ENCODE data around the gene CDC34. TPM values are rescaled to one million over a fixed set of nuclear protein-coding genes. Genes with fewer than 3 reads are reported as not detected.

The CDC34 gene
- total RNA-seq, 1 experiment from 2014 or later: 129 TPM

DNA sequence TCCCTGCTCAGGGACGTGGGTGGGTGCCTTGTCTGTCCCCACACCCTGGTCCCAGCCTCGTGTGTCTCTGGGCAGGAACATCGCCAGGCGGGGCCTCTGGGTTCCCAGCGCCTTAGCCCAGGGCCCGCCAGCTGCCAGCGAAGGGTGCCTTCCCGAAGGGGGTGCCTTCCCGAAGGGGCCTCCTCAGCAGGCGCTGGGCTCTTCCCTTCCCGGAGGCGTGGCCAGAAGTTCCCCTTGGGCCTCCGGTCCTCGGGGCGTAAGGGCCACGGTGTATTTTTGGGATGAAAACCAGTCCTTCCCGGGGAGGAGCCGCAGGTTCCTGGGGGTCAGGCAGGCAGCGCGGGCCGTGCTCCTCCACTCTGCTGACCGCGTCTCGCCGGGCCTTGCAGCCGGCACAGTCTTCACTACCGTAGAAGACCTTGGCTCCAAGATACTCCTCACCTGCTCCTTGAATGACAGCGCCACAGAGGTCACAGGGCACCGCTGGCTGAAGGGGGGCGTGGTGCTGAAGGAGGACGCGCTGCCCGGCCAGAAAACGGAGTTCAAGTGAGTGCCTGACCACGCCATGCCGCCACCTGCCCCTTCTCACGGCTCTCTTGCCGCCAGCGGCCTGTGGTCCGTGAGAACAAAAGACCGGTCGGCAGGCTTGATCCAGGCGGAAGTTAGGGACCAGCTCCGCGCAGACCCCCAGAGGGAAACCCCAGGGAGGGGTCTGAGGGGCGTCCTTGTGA lies 47.7 kb downstream of the CDC34 start:
- ChIA-PET CTCF (no interaction called here), POLR2A (interaction anchor here (0.6 kb wide), 1 partner anchor 390 kb away, joined by 4 read pairs; no protein-coding TSS in a partner anchor)
- Mint-ChIP-seq H3K27ac (no peak overlapping the region), H3K36me3 (0 out of 2 replicates have a peak, but pooled peaks cover 2% of the 10 kb centered on the region), H3K27me3 (ENCODE audit: low read depth) (no peaks in the 10 kb centered on the region), H3K4me1 (peaks cover 17% of the 10 kb centered on the region), H3K4me3 (no peak overlapping the region), H3K9me3 (no peaks in the 10 kb centered on the region)
- no peak for DNase-seq (ENCODE audit: low spot score)
- ATAC-seq: no peak
- TF ChIP-seq, protein P1, sequence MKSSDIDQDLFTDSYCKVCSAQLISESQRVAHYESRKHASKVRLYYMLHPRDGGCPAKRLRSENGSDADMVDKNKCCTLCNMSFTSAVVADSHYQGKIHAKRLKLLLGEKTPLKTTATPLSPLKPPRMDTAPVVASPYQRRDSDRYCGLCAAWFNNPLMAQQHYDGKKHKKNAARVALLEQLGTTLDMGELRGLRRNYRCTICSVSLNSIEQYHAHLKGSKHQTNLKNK (CRISPR knock-in tag; IDR thresholded peaks at IDR 0.05): no peak
- TF ChIP-seq JAZF1 (CRISPR knock-in tag; IDR thresholded peaks at IDR 0.05) (no peak), ZNF671 (CRISPR knock-in tag; IDR thresholded peaks at IDR 0.05) (no peak), TEAD4 (CRISPR knock-in tag; IDR thresholded peaks at IDR 0.05) (no peak), CREM (CRISPR knock-in tag; IDR thresholded peaks at IDR 0.05) (no peak), SP1 (CRISPR knock-in tag; conservative IDR thresholded peaks at IDR 0.05) (no peak), HMGA2 (CRISPR knock-in tag; IDR thresholded peaks at IDR 0.05) (no peak), OVOL2 (CRISPR knock-in tag; IDR thresholded peaks at IDR 0.05; ENCODE audit: borderline replicate concordance) (no peak), FOXP1 (CRISPR knock-in tag; IDR thresholded peaks at IDR 0.05; ENCODE audit: borderline replicate concordance) (no peak), EMX1 (CRISPR knock-in tag; IDR thresholded peaks at IDR 0.05) (no peak), NFATC4 (CRISPR knock-in tag; IDR thresholded peaks at IDR 0.05) (no peak), ESRRA (CRISPR knock-in tag; IDR thresholded peaks at IDR 0.05; ENCODE audit: borderline replicate concordance) (no peak), ZNF138 (CRISPR knock-in tag; conservative IDR thresholded peaks at IDR 0.05) (no peak)
- TF ChIP-seq, protein P2, sequence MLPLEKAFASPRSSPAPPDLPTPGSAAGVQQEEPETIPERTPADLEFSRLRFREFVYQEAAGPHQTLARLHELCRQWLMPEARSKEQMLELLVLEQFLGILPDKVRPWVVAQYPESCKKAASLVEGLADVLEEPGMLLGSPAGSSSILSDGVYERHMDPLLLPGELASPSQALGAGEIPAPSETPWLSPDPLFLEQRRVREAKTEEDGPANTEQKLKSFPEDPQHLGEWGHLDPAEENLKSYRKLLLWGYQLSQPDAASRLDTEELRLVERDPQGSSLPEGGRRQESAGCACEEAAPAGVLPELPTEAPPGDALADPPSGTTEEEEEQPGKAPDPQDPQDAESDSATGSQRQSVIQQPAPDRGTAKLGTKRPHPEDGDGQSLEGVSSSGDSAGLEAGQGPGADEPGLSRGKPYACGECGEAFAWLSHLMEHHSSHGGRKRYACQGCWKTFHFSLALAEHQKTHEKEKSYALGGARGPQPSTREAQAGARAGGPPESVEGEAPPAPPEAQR (CRISPR knock-in tag; IDR thresholded peaks at IDR 0.05): no peak
- TF ChIP-seq, protein P3, sequence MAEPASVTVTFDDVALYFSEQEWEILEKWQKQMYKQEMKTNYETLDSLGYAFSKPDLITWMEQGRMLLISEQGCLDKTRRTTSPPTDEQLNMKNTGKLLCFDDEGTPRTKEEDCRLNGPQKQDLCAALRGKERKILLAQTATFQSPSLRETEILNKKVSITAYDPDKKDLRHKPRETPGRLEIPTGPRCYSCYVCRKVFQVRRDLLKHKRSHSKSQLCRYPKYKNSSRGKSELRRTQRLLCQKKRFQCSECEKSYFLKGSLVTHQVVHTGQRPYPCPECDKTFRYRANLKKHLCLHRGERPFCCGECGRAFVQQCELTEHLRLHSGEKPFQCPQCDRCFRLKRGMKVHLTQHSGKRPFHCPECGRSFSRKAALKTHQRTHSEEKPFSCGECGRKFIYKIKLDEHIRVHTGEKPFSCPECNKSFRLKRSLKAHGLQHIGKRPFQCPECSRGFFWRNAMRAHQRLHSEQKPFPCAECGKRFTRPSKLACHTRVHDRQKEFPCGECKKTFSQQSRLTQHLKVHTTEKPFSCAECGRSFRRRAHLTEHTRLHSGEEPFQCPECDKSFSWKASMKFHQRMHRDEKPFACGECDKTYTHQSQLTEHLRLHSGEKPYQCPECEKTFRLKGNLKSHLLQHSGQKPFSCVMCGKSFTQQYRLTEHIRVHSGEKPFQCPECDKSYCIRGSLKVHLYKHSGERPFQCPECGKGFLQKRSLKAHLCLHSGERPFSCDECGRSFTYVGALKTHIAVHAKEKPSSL (CRISPR knock-in tag; conservative IDR thresholded peaks at IDR 0.05): no peak
- TF ChIP-seq, protein P4, sequence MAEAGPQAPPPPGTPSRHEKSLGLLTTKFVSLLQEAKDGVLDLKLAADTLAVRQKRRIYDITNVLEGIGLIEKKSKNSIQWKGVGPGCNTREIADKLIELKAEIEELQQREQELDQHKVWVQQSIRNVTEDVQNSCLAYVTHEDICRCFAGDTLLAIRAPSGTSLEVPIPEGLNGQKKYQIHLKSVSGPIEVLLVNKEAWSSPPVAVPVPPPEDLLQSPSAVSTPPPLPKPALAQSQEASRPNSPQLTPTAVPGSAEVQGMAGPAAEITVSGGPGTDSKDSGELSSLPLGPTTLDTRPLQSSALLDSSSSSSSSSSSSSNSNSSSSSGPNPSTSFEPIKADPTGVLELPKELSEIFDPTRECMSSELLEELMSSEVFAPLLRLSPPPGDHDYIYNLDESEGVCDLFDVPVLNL (CRISPR knock-in tag; IDR thresholded peaks at IDR 0.05; ENCODE audit: borderline replicate concordance, low read depth): no peak

DNA sequence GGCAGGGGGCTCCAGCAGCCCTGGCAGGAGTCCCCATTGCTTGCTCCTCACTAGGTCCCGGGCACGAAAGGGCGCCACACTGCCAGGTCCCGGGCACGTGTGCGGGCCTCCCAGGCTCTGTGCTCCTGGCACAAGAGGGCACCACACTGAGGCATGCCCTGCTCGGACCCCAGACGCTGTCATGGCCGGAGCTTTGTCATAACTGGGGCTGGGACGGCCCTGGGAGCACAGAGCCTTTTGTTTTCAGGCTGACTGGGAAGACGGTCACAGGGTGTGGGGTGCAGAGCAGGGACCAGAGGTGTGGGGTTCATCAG lies 48.2 kb downstream of the CDC34 start:
- Mint-ChIP-seq H3K4me3 (no peak overlapping the region), H3K4me1 (peaks cover 12% of the 10 kb centered on the region), H3K36me3 (0 out of 2 replicates have a peak, but pooled peaks cover 2% of the 10 kb centered on the region), H3K9me3 (no peaks in the 10 kb centered on the region), H3K27me3 (ENCODE audit: low read depth) (no peaks in the 10 kb centered on the region), H3K27ac (no peak overlapping the region; the same call in 1 of the 2 replicates)
- ChIA-PET CTCF (no interaction called here), POLR2A (no interaction called here)
- ATAC-seq (no peak), DNase-seq (ENCODE audit: low spot score) (no peak)
- TF ChIP-seq, protein P5, sequence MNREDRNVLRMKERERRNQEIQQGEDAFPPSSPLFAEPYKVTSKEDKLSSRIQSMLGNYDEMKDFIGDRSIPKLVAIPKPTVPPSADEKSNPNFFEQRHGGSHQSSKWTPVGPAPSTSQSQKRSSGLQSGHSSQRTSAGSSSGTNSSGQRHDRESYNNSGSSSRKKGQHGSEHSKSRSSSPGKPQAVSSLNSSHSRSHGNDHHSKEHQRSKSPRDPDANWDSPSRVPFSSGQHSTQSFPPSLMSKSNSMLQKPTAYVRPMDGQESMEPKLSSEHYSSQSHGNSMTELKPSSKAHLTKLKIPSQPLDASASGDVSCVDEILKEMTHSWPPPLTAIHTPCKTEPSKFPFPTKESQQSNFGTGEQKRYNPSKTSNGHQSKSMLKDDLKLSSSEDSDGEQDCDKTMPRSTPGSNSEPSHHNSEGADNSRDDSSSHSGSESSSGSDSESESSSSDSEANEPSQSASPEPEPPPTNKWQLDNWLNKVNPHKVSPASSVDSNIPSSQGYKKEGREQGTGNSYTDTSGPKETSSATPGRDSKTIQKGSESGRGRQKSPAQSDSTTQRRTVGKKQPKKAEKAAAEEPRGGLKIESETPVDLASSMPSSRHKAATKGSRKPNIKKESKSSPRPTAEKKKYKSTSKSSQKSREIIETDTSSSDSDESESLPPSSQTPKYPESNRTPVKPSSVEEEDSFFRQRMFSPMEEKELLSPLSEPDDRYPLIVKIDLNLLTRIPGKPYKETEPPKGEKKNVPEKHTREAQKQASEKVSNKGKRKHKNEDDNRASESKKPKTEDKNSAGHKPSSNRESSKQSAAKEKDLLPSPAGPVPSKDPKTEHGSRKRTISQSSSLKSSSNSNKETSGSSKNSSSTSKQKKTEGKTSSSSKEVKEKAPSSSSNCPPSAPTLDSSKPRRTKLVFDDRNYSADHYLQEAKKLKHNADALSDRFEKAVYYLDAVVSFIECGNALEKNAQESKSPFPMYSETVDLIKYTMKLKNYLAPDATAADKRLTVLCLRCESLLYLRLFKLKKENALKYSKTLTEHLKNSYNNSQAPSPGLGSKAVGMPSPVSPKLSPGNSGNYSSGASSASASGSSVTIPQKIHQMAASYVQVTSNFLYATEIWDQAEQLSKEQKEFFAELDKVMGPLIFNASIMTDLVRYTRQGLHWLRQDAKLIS (CRISPR knock-in tag; IDR thresholded peaks at IDR 0.05; ENCODE audit: borderline replicate concordance): no peak
- TF ChIP-seq, protein P6, sequence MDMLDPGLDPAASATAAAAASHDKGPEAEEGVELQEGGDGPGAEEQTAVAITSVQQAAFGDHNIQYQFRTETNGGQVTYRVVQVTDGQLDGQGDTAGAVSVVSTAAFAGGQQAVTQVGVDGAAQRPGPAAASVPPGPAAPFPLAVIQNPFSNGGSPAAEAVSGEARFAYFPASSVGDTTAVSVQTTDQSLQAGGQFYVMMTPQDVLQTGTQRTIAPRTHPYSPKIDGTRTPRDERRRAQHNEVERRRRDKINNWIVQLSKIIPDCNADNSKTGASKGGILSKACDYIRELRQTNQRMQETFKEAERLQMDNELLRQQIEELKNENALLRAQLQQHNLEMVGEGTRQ (CRISPR knock-in tag; IDR thresholded peaks at IDR 0.05): no peak
- no peak for TF ChIP-seq ELF4 (CRISPR knock-in tag; IDR thresholded peaks at IDR 0.05; ENCODE audit: low read depth)
- TF ChIP-seq, protein P7, sequence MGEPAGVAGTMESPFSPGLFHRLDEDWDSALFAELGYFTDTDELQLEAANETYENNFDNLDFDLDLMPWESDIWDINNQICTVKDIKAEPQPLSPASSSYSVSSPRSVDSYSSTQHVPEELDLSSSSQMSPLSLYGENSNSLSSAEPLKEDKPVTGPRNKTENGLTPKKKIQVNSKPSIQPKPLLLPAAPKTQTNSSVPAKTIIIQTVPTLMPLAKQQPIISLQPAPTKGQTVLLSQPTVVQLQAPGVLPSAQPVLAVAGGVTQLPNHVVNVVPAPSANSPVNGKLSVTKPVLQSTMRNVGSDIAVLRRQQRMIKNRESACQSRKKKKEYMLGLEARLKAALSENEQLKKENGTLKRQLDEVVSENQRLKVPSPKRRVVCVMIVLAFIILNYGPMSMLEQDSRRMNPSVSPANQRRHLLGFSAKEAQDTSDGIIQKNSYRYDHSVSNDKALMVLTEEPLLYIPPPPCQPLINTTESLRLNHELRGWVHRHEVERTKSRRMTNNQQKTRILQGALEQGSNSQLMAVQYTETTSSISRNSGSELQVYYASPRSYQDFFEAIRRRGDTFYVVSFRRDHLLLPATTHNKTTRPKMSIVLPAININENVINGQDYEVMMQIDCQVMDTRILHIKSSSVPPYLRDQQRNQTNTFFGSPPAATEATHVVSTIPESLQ (CRISPR knock-in tag; IDR thresholded peaks at IDR 0.05): no peak
- TF ChIP-seq OVOL2 (CRISPR knock-in tag; IDR thresholded peaks at IDR 0.05; ENCODE audit: borderline replicate concordance): no peak
- no peak for TF ChIP-seq ZNF416 (CRISPR knock-in tag; IDR thresholded peaks at IDR 0.05)
- TF ChIP-seq, protein P8, sequence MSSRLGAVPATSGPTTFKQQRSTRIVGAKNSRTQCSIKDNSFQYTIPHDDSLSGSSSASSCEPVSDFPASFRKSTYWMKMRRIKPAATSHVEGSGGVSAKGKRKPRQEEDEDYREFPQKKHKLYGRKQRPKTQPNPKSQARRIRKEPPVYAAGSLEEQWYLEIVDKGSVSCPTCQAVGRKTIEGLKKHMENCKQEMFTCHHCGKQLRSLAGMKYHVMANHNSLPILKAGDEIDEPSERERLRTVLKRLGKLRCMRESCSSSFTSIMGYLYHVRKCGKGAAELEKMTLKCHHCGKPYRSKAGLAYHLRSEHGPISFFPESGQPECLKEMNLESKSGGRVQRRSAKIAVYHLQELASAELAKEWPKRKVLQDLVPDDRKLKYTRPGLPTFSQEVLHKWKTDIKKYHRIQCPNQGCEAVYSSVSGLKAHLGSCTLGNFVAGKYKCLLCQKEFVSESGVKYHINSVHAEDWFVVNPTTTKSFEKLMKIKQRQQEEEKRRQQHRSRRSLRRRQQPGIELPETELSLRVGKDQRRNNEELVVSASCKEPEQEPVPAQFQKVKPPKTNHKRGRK (CRISPR knock-in tag; IDR thresholded peaks at IDR 0.05; ENCODE audit: borderline replicate concordance): no peak
